GM23338 (cell line): ENCODE measurements around the gene LRMDA. TPM values are rescaled to one million over a fixed set of nuclear protein-coding genes. Genes with fewer than 3 reads are reported as not detected.

Experiments
- ATAC-seq: fragments of 200-7000 bp; cut with Tn5 transposase; 3 replicates; pipeline ENCODE4 v1.9.1; 2020
- DNase-seq: peaks from one replicate; pipeline ENCODE4 v3.0.0-alpha.2; 2015; ENCODE audit warnings: low spot score
- H2AFZ ChIP-seq: fragments of 200-600 bp; sonication (generic); 2 replicates; pipeline ENCODE4 v1.8.0; 2016; ENCODE audit warnings: antibody characterized with exemption, mild to moderate bottlenecking, moderate library complexity
- H3F3A ChIP-seq: fragments of 200-600 bp; sonication (generic); replicated peaks from 2 replicates; pipeline ENCODE4 v1.8.0; 2017; ENCODE audit warnings: antibody characterized with exemption, mixed run types, low read depth
- H3K27ac ChIP-seq: fragments of 200-600 bp; sonication (generic); 2 replicates; pipeline ENCODE4 v1.6.1; 2016; ENCODE audit warnings: low read depth
- H3K27me3 ChIP-seq: fragments of 200-600 bp; sonication (generic); 2 replicates; pipeline ENCODE4 v1.8.0; 2016; ENCODE audit warnings: mild to moderate bottlenecking, mixed run types, moderate library complexity; ENCODE audit not compliant: insufficient read depth
- H3K36me3 ChIP-seq: fragments of 200-600 bp; sonication (generic); 2 replicates; pipeline ENCODE4 v1.8.0; 2016; ENCODE audit warnings: mild to moderate bottlenecking; ENCODE audit not compliant: insufficient read depth
- H3K4me1 ChIP-seq: fragments of 200-600 bp; sonication (generic); 2 replicates; pipeline ENCODE4 v1.8.0; 2016; ENCODE audit warnings: mild to moderate bottlenecking, moderate library complexity; ENCODE audit not compliant: insufficient read depth
- H3K4me2 ChIP-seq: fragments of 200-600 bp; sonication (generic); 2 replicates; pipeline ENCODE4 v1.7.1; 2017; ENCODE audit warnings: mixed run types
- H3K4me3 ChIP-seq: fragments of 200-600 bp; sonication (generic); 2 replicates; pipeline ENCODE4 v1.6.1; 2016; ENCODE audit warnings: mixed run types
- H3K79me2 ChIP-seq: fragments of 200-600 bp; sonication (generic); replicated peaks from 2 replicates; pipeline ENCODE4 v1.8.0; 2017; ENCODE audit warnings: mild to moderate bottlenecking; ENCODE audit not compliant: insufficient read depth
- H3K9me2 ChIP-seq: fragments of 200-600 bp; sonication (generic); 2 replicates; pipeline ENCODE4 v1.8.0; 2017; ENCODE audit not compliant: insufficient read depth
- H4K20me1 ChIP-seq: fragments of 200-600 bp; sonication (generic); replicated peaks from 2 replicates; pipeline ENCODE4 v1.8.0; 2017; ENCODE audit warnings: mild to moderate bottlenecking; ENCODE audit not compliant: insufficient read depth
- H3K27ac Mint-ChIP-seq: 2 replicates; pipeline ENCODE4 v1.8.0; 2020; ENCODE audit warnings: inconsistent platforms, mild to moderate bottlenecking, moderate library complexity, mixed read lengths
- H3K27me3 Mint-ChIP-seq: 3 replicates; pipeline ENCODE4 v1.8.0; 2022; ENCODE audit warnings: low read depth, mild to moderate bottlenecking, moderate library complexity, mixed read lengths, inconsistent platforms; ENCODE audit not compliant: insufficient read depth, poor library complexity
- H3K36me3 Mint-ChIP-seq: 3 replicates; pipeline ENCODE4 v1.8.0; 2021; ENCODE audit warnings: low read depth, mild to moderate bottlenecking, inconsistent platforms, moderate library complexity, mixed read lengths
- H3K4me1 Mint-ChIP-seq: 3 replicates; pipeline ENCODE4 v1.8.0; 2020; ENCODE audit warnings: mild to moderate bottlenecking, inconsistent platforms, mixed read lengths
- H3K4me3 Mint-ChIP-seq: 3 replicates; pipeline ENCODE4 v1.8.0; 2021; ENCODE audit warnings: moderate library complexity, mild to moderate bottlenecking, inconsistent platforms, mixed read lengths
- H3K9me3 Mint-ChIP-seq: 3 replicates; pipeline ENCODE4 v1.8.0; 2020; ENCODE audit warnings: moderate library complexity, mild to moderate bottlenecking, inconsistent platforms, mixed read lengths
- CREB1 ChIP-seq: fragments of 250-450 bp; sonication (Bioruptor Pico); IDR thresholded peaks from 2 replicates; pipeline ENCODE4 v1.5.0; 2020; ENCODE audit warnings: low read depth, mild to moderate bottlenecking, moderate library complexity
- CTCF ChIP-seq, 2 experiments: fragments of 200-600 bp in 1 of 2; sonication (generic) in 1 of 2; conservative IDR thresholded peaks; 2 replicates each; pipeline versions ENCODE4 v1.5.1 to v1.6.1; 2016 to 2017; ENCODE audit warnings: antibody characterized with exemption in 2 of 2, low read depth in 2 of 2, mild to moderate bottlenecking in 2 of 2, moderate library complexity in 1 of 2
- ETS1 ChIP-seq: IDR thresholded peaks from 2 replicates; pipeline ENCODE4 v1.6.1; 2016; ENCODE audit warnings: antibody characterized with exemption
- EZH2 ChIP-seq: fragments of 200-600 bp; sonication (generic); IDR thresholded peaks from one replicate; pipeline ENCODE4 v1.8.0; 2017; ENCODE audit warnings: antibody characterized with exemption, mild to moderate bottlenecking, low read depth; ENCODE audit not compliant: unreplicated experiment
- EZH2phosphoT487 ChIP-seq: fragments of 200-600 bp; sonication (generic); IDR thresholded peaks from one replicate; pipeline ENCODE4 v1.8.1; 2018; ENCODE audit warnings: antibody characterized with exemption; ENCODE audit not compliant: unreplicated experiment
- JUNB ChIP-seq: IDR thresholded peaks from one replicate; pipeline ENCODE4 v1.6.1; 2016; ENCODE audit warnings: antibody characterized with exemption; ENCODE audit not compliant: unreplicated experiment
- NANOG ChIP-seq: IDR thresholded peaks from 2 replicates; pipeline ENCODE4 v1.6.1; 2016; ENCODE audit warnings: antibody characterized with exemption, borderline replicate concordance
- POLR2AphosphoS5 ChIP-seq: IDR thresholded peaks from 2 replicates; pipeline ENCODE4 v1.6.1; 2016; ENCODE audit warnings: antibody characterized with exemption, low read depth
- REST ChIP-seq: IDR thresholded peaks from one replicate; pipeline ENCODE4 v1.6.1; 2018; ENCODE audit warnings: antibody characterized with exemption; ENCODE audit not compliant: unreplicated experiment
- STAT1 ChIP-seq: IDR thresholded peaks from one replicate; pipeline ENCODE4 v1.6.1; 2016; ENCODE audit warnings: antibody characterized with exemption; ENCODE audit not compliant: unreplicated experiment
- ZNF114 ChIP-seq: fragments of 250-450 bp; sonication (Bioruptor Pico); IDR thresholded peaks from 2 replicates; pipeline ENCODE4 v1.5.0; 2020; ENCODE audit warnings: mild to moderate bottlenecking, moderate library complexity
- ZNF331 ChIP-seq: fragments of 250-450 bp; sonication (Bioruptor Pico); IDR thresholded peaks from 2 replicates; pipeline ENCODE4 v1.5.0; 2020; ENCODE audit warnings: low read depth, mild to moderate bottlenecking, moderate library complexity
- ZNF462 ChIP-seq: fragments of 250-450 bp; sonication (Bioruptor Pico); IDR thresholded peaks from 2 replicates; pipeline ENCODE4 v1.5.0; 2020; ENCODE audit warnings: mild to moderate bottlenecking, moderate library complexity
- polyA plus RNA-seq: library from polyadenylated mRNA; unstranded; fragments of >200 nt; fragmentation: Nextera tagmentation; extraction: Ambion mirVana; gene quantifications from 2 replicates; pipeline ENCODE4 v1.2.1, GENCODE V29; 2016
- total RNA-seq: library from RNA; depleted of rRNA; stranded (reverse); fragments of >200 nt; shearing (Covaris generic); gene quantifications from 2 replicates; pipeline ENCODE4 v1.2.3, GENCODE V29; 2014

Gene LRMDA
- total and polyA plus RNA-seq, 2 experiments from 2014 or later = 0.90 to 1.8 TPM

DNA sequence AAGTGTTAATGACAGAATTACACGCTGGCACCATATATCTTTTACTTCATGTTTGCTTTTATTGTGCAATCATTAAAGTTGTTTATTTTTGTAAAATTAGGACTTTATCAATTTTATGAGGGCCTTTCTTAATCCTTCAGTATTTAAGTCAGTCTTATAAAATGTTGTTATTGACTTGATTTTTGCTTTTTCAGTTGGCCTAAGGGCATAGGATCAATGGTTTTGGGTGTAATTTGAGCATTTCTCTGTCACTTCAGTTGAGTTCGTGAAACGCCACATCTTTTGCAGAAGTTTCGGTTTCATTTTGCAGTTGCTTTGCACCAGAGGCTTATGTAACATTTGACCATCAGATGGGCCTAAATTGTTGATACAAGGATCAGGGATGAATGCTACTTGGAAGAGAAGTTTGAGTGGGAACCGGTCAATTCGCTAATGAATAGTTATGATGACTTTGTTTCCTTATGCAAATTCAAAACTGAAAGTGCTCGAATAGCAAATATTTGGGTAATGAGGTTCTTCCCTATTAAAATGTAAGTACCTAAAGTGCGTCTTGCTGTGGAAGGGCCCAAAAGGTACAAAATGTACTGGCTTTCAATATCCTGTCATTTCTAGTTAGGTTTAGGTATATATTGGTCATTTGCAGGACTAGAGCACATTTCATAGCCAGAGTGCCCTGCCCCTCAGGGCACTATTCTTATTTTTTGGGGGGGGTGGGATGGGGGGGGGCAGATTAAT is 340.9 kb downstream of the LRMDA start:
- Mint-ChIP-seq H3K27ac (no peak overlapping the region), H3K9me3 (no peaks in the 10 kb centered on the region), H3K4me1 (no peaks in the 10 kb centered on the region; the same call in 2 of the 3 replicates), H3K27me3 (peaks cover 3% of the 10 kb centered on the region), H3K4me3 (no peak overlapping the region), H3K36me3 (no peaks in the 10 kb centered on the region)
- Histone ChIP-seq H3K9me2 (peaks cover 9% of the 10 kb centered on the region; the same call in 1 of the 2 replicates), H3K36me3 (no peaks in the 10 kb centered on the region), H3F3A (no peaks in the 10 kb centered on the region), H3K4me1 (no peaks in the 10 kb centered on the region), H3K27me3 (no peaks in the 10 kb centered on the region), H2AFZ (no peak overlapping the region), H4K20me1 (no peaks in the 10 kb centered on the region), H3K27ac (no peak overlapping the region), H3K4me2 (no peak overlapping the region), H3K4me3 (no peak overlapping the region), H3K79me2 (no peaks in the 10 kb centered on the region)
- DNase-seq (no peak), ATAC-seq (no peak)
- TF ChIP-seq STAT1 (no peak), ETS1 (no peak), REST (no peak), ZNF331 (CRISPR knock-in tag) (no peak), EZH2 (no peak), ZNF114 (CRISPR knock-in tag) (no peak), EZH2phosphoT487 (no peak), ZNF462 (CRISPR knock-in tag) (no peak), JUNB (no peak), POLR2AphosphoS5 (no peak), NANOG (no peak), CTCF (conservative IDR thresholded peaks at IDR 0.05; ENCODE audit: low read depth in 2 of 2) (no peak), CREB1 (CRISPR knock-in tag) (no peak)
